ENCODE measurements around the gene FAM199X.
"Not testable (repeated sequence)": the region's sequence is repeated elsewhere in the genome, so short reads cannot be mapped to it uniquely, and the experiment has no call there.

FAM199X gene

GRCh38 chrX:104183685-104184084 lies 17.4 kb downstream of the FAM199X start:
- no peak for DNase-seq (ENCODE audit: low read depth)
- no peak overlapping the region for H3K4me3 ChIP-seq (ENCODE audit: low read depth, low read length)

GRCh38 chrX:104187931-104188330 lies 21.7 kb downstream of the FAM199X start:
- no peak for DNase-seq (ENCODE audit: low read depth)
- H3K4me3 ChIP-seq (ENCODE audit: low read depth, low read length): no peak overlapping the region

GRCh38 chrX:104189837-104190236 lies 23.6 kb downstream of the FAM199X start:
- no peak overlapping the region for H3K4me3 ChIP-seq (ENCODE audit: low read depth, low read length)
- no peak for DNase-seq (ENCODE audit: low read depth)

GRCh38 chrX:104193485-104193884 lies 27.2 kb downstream of the FAM199X start:
- DNase-seq (ENCODE audit: low read depth): no peak
- H3K4me3 ChIP-seq (ENCODE audit: low read depth, low read length): no peak overlapping the region

GRCh38 chrX:104195013-104195412 lies 28.8 kb downstream of the FAM199X start:
- DNase-seq (ENCODE audit: low read depth): no peak
- no peak overlapping the region for H3K4me3 ChIP-seq (ENCODE audit: low read depth, low read length)

GRCh38 chrX:104195489-104196084 lies 29.3 kb downstream of the FAM199X start:
- H3K4me3 ChIP-seq (ENCODE audit: low read depth, low read length): no peak overlapping the region
- no peak for DNase-seq (ENCODE audit: low read depth)

DNA sequence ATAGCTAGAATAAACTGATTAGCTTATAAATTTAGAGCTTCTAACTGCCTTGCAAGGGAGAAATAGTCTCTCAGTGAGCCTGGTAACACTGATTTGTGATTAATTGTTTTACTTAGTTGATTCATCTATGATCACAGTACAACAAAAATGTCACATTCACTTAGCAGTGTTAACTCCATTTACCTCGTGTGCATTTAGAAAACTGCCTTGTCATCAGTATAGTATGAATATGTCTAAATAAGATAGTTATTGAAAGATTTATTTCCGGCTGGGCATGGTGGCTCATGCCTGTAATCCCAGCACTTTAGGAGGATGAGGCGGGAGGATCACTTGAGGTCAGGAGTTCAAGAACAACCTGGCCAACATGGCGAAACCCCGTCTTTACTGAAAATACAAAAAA lies 39.3 kb downstream of the FAM199X start:
- DNase-seq (ENCODE audit: low read depth): no peak
- no peak overlapping the region for H3K4me3 ChIP-seq (ENCODE audit: low read depth, low read length)

GRCh38 chrX:104211187-104211586 lies 44.9 kb downstream of the FAM199X start:
- DNase-seq (ENCODE audit: low read depth): no peak
- no peak overlapping the region for H3K4me3 ChIP-seq (ENCODE audit: low read depth, low read length)

GRCh38 chrX:104230060-104230459 lies 63.8 kb downstream of the FAM199X start:
- H3K4me3 ChIP-seq (ENCODE audit: low read depth, low read length); DNase-seq (ENCODE audit: low read depth): not testable (repeated sequence)

All from skeletal muscle cell (primary cell).